AG04450 (cell line): Measurements from ENCODE around the gene LAG3. TPM values are rescaled to one million over a fixed set of nuclear protein-coding genes. Genes with fewer than 3 reads are reported as not detected.

ENCODE experiments used
- CTCF ChIA-PET: fragments of 300-600, 350-600 bp; formaldehyde crosslinking; extraction: SDS; loops from one replicate; lab custom pipeline; 2022; ENCODE audit warnings: antibody characterized with exemption, inconsistent platforms; lab: Charles Lee
- POLR2A ChIA-PET: fragments of 350-600 bp; formaldehyde crosslinking; extraction: SDS; loops from one replicate; lab custom pipeline; 2021; ENCODE audit warnings: antibody characterized with exemption, inconsistent platforms; lab: Yijun Ruan, JAX
- DNase-seq: peaks from one replicate; pipeline ENCODE4 v3.0.0-alpha.2; 2011; ENCODE audit warnings: low read depth, low spot score
- H3K27ac ChIP-seq: one replicate; pipeline ENCODE4 v1.5.1; 2012; ENCODE audit warnings: low read depth, low read length, control low read depth
- H3K27me3 ChIP-seq: one replicate; pipeline ENCODE4 v1.6.0; 2012; ENCODE audit warnings: low read length; ENCODE audit not compliant: control insufficient read depth, insufficient read depth
- H3K4me3 ChIP-seq: 2 replicates; pipeline ENCODE4 v1.5.1; 2011; ENCODE audit warnings: mild to moderate bottlenecking, low read depth, low read length, control low read depth
- H3K9me3 ChIP-seq: 2 replicates; pipeline ENCODE4 v1.5.1; 2012; ENCODE audit warnings: low read length; ENCODE audit not compliant: control insufficient read depth, insufficient read depth
- polyA plus RNA-seq: library from polyadenylated mRNA; depleted of rRNA; stranded (reverse); fragments of >200 nt; gene quantifications from 2 replicates; pipeline ENCODE4 v1.2.3, GENCODE V29; 2011
- TF ChIP-seq, protein P1 (sequence below): IDR thresholded peaks from 2 replicates; pipeline ENCODE4 v1.5.1; 2011; ENCODE audit warnings: low read depth, low read length, control low read depth, inconsistent platforms

The LAG3 gene
- polyA plus RNA-seq, 1 experiment: 0.11 TPM

DNA sequence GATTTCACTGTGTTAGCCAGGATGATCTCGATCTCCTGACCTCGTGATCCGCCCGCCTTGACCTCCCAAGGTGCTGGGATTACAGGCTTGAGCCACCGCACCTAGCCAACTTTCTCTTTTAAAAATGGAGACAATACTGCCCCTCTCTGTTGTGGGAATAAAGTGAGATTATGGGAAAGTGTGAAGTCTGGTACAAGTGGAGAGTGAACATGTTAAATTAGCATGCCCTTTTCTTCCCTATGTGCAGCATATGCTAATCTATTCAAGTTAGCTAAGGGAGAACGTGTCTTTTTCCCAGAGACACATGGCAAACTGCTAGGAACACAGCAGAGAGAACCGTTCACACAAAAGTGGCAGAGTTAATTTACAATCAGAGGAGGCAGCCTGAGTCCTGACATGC is 47.0 kb upstream of the LAG3 start:
- ChIA-PET POLR2A (no interaction called here), CTCF (interaction anchor here (0.6 to 3.2 kb wide), 4 partner anchors 10 to 175 kb away, joined by 4 to 14 read pairs (median 8); partner anchors contain the start of gene MLF2)
- no peaks in the 10 kb centered on the region for H3K27me3 ChIP-seq
- H3K4me3 ChIP-seq: no peak overlapping the region
- TF ChIP-seq, protein P1, sequence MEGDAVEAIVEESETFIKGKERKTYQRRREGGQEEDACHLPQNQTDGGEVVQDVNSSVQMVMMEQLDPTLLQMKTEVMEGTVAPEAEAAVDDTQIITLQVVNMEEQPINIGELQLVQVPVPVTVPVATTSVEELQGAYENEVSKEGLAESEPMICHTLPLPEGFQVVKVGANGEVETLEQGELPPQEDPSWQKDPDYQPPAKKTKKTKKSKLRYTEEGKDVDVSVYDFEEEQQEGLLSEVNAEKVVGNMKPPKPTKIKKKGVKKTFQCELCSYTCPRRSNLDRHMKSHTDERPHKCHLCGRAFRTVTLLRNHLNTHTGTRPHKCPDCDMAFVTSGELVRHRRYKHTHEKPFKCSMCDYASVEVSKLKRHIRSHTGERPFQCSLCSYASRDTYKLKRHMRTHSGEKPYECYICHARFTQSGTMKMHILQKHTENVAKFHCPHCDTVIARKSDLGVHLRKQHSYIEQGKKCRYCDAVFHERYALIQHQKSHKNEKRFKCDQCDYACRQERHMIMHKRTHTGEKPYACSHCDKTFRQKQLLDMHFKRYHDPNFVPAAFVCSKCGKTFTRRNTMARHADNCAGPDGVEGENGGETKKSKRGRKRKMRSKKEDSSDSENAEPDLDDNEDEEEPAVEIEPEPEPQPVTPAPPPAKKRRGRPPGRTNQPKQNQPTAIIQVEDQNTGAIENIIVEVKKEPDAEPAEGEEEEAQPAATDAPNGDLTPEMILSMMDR: no peak
- H3K9me3 ChIP-seq: no peaks in the 10 kb centered on the region
- no peak overlapping the region for H3K27ac ChIP-seq
- no peak for DNase-seq

DNA sequence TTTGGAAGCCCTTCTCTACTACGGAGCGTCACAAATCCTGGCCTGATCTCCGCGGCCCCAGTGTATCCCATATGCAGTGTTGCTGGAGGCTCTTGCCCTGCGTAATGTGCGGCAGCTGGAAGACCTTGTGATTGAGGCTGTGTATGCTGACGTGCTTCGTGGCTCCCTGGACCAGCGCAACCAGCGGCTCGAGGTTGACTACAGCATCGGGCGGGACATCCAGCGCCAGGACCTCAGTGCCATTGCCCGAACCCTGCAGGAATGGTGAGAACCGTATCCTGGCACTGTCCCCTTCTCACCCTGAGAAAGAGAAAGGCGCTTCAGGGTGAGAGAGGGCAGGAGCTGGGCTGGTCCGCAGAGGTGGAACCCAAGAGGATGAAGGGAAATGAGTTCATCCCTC is 43.1 kb upstream of the LAG3 start:
- Histone ChIP-seq H3K27me3 (no peaks in the 10 kb centered on the region), H3K4me3 (no peak overlapping the region), H3K27ac (no peak overlapping the region), H3K9me3 (no peaks in the 10 kb centered on the region)
- no peak for DNase-seq
- CTCF ChIA-PET: no interaction called here
- TF ChIP-seq, protein P1: no peak
- POLR2A ChIA-PET: no interaction called here

DNA sequence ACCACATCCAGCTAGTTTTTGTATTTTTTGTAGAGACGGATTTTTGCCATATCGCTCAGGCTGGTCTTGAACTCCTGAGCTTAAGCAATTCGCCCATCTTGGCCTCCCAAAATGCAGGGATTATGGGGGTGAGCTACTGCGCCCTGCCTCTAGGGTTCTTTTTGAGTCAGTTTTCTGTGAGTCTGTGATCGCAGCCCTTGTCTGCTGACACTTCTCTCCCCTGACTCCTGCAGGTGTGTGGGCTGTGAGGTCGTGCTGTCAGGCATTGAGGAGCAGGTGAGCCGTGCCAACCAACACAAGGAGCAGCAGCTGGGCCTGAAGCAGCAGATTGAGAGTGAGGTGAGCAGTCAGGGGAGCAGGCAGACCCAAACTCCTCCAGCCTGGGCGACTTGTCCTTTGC is 42.2 kb upstream of the LAG3 start:
- Histone ChIP-seq H3K27ac (no peak overlapping the region), H3K9me3 (no peaks in the 10 kb centered on the region), H3K27me3 (no peaks in the 10 kb centered on the region), H3K4me3 (no peak overlapping the region)
- ChIA-PET POLR2A (no interaction called here), CTCF (no interaction called here)
- DNase-seq: no peak
- TF ChIP-seq, protein P1: no peak

DNA sequence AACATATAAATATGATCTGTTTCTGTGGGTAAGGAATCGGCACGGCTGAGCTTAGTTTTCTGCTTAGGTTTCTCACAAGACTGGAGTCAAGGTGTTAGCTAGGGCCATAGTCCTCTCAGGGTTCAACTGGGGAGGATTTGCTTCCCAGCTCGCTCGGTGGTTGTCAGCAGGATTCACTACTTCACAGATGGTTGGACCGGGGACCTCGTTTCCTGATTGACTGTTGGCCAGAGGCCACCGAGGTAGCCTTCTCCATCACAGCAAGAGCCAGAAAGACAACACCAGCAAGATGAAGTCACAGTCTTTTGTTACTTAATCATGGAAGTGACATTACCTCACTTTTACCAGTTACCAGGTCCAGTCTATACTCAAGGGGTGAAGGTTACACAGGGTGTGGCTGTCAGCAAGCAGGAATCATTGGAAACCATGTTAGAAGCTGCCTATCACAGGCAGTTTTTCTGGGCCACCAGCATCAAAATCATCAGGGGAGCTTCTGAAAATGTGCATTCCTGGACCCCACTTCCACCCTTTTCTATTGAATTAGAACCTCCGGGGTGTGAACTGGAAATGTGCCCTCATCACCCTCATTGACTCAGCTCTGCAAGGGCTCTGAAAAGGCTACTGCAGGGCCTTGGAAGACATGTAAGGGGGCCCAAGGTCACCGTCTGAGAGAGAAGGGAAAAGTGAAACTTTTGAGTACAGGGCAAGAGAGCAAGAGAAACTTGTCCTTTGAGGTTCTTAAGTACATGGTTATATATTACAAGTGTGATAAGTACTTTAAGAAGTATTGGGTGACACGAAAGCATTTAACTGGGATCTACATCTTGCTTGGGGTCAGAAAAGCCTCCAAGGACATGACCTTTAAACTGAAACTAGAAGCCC is 37.6 kb upstream of the LAG3 start:
- POLR2A ChIA-PET: interaction anchor here (0.6 to 2.1 kb wide), 3 partner anchors 11 to 34 kb away, joined by 3 to 7 read pairs (median 6); partner anchors contain the start of gene COPS7A
- CTCF ChIA-PET: interaction anchor here (0.7 to 2.0 kb wide), 7 partner anchors 10 to 135 kb away, joined by 3 to 7 read pairs (median 4); partner anchors contain the start of genes COPS7A, MLF2 and PTMS

More for the DNA sequence above, 37.6 kb upstream of the LAG3 start:
- H3K9me3 ChIP-seq: no peaks in the 10 kb centered on the region
- no peaks in the 10 kb centered on the region for H3K27me3 ChIP-seq
- H3K4me3 ChIP-seq: no peak overlapping the region
- H3K27ac ChIP-seq: no peak overlapping the region
- no peak for DNase-seq
- TF ChIP-seq, protein P1: no peak
